ENCODE data around the gene UBALD2. TPM values are rescaled to one million over a fixed set of nuclear protein-coding genes. Genes with fewer than 3 reads are reported as not detected.
A peak's percentile ranks its signal among the peaks of the same experiment; 100 is the strongest.

UBALD2 gene
- total RNA-seq, 4 donors from 2014 or later, result 6.1 to 8.8 (median 8.4) TPM

DNA sequence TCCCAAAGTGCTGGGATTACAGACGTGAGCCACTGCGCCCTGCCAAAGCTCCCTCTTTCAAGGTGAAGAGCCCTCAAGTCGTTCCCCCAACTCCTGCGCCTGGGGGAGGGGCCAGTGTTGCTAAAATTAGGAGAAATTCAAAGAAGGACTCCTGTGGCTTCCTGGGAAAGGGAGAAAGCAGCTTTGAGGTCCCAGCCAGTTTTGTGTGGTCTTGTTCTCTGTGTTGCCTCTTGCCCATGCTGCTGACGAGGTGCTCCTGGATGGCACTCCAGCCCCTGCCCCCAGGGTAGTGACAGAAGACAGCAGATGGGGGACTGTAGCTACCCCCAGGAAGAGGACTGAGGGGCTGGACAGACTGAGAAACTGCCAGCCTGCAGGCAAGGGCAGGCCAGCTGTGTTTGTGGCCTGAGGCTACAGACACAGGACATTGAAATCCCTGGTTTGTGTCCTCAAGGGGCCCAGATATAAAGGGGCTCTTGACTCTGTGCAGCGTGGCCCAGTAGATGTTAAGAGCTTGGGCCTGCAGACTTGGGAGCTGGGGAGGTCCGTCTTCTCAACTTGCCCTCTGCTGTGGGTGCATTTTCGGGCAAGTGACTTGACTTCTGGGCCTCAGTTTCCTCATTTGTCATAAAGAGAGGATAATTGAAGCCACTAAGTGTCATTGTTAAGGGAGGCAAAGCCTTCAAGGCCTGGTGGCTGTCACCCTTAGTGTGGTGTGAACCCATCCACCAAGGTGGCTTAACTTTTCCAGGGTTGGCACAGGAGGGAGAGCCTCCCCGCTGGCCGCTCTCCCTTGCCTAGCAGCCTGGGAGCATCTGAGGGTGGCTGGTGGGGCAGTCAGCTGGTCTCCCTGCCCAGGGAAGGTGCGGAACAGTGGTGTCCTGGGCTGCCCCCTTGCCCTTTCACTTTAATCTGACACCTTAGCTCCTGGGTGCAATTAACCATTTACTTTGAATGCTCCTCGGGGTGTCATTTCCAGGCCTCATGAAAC, 4.1 kb downstream of the UBALD2 start:
- peaks cover 0 to 27% of the 10 kb centered on the region in 2 donors for H3K36me3 ChIP-seq
- H3K4me3 ChIP-seq, result no peak overlapping the region
- H3K9me3 ChIP-seq, result no peaks in the 10 kb centered on the region
- H3K27me3 ChIP-seq, result no peaks in the 10 kb centered on the region
- H3K27ac ChIP-seq, result peak overlapping the region in 3 of 4 donors; percentile 50 to 94 (median 59)
- 83% methylated on average over 3 of the region's 12 CpGs; no CpG with 5 or more reads in 1 of the 2 donors for WGBS, 2 donors (ENCODE audit: low coverage in 1 of 2)
- TF ChIP-seq POLR2A (IDR thresholded peaks at IDR 0.05) (no peak), EP300 (IDR thresholded peaks at IDR 0.05) (no peak), POLR2AphosphoS5 (IDR thresholded peaks at IDR 0.05) (no peak)
- TF ChIP-seq, protein P1, sequence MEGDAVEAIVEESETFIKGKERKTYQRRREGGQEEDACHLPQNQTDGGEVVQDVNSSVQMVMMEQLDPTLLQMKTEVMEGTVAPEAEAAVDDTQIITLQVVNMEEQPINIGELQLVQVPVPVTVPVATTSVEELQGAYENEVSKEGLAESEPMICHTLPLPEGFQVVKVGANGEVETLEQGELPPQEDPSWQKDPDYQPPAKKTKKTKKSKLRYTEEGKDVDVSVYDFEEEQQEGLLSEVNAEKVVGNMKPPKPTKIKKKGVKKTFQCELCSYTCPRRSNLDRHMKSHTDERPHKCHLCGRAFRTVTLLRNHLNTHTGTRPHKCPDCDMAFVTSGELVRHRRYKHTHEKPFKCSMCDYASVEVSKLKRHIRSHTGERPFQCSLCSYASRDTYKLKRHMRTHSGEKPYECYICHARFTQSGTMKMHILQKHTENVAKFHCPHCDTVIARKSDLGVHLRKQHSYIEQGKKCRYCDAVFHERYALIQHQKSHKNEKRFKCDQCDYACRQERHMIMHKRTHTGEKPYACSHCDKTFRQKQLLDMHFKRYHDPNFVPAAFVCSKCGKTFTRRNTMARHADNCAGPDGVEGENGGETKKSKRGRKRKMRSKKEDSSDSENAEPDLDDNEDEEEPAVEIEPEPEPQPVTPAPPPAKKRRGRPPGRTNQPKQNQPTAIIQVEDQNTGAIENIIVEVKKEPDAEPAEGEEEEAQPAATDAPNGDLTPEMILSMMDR (IDR thresholded peaks at IDR 0.05), result no peak
- ATAC-seq, result no peak
- H3K4me1 ChIP-seq, result peaks cover 0 to 88% (median 46%) of the 10 kb centered on the region in 3 donors

DNA sequence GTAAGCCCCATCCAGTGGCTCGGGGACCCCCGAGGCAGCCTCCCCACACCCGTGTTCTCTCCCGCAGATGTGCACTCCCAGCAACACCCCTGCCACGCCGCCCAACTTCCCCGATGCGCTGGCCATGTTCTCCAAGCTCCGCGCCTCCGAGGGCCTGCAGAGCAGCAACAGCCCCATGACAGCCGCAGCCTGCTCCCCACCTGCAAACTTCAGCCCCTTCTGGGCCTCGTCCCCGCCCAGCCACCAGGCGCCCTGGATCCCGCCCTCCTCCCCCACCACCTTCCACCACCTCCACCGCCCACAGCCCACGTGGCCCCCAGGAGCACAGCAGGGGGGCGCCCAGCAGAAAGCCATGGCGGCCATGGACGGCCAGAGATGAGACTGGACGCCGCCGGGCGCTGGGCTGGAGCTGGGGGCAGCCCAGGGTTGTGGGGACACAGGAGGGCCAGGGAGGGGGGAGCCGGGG, 5.0 kb downstream of the UBALD2 start:
- Histone ChIP-seq H3K4me1 (peaks cover 0 to 87% (median 47%) of the 10 kb centered on the region in 3 donors), H3K9me3 (no peaks in the 10 kb centered on the region), H3K4me3 (no peak overlapping the region), H3K36me3 (peaks cover 0 to 27% of the 10 kb centered on the region in 2 donors), H3K27ac (no peak overlapping the region), H3K27me3 (no peaks in the 10 kb centered on the region)
- TF ChIP-seq POLR2AphosphoS5 (IDR thresholded peaks at IDR 0.05), result no peak
- no peak for TF ChIP-seq EP300 (IDR thresholded peaks at IDR 0.05)
- no peak for TF ChIP-seq POLR2A (IDR thresholded peaks at IDR 0.05)
- TF ChIP-seq, protein P1 (IDR thresholded peaks at IDR 0.05), result no peak
- 93% methylated on average over 9 of the region's 26 CpGs; no CpG with 5 or more reads in 1 of the 2 donors for WGBS, 2 donors (ENCODE audit: low coverage in 1 of 2)
- no peak for ATAC-seq

DNA sequence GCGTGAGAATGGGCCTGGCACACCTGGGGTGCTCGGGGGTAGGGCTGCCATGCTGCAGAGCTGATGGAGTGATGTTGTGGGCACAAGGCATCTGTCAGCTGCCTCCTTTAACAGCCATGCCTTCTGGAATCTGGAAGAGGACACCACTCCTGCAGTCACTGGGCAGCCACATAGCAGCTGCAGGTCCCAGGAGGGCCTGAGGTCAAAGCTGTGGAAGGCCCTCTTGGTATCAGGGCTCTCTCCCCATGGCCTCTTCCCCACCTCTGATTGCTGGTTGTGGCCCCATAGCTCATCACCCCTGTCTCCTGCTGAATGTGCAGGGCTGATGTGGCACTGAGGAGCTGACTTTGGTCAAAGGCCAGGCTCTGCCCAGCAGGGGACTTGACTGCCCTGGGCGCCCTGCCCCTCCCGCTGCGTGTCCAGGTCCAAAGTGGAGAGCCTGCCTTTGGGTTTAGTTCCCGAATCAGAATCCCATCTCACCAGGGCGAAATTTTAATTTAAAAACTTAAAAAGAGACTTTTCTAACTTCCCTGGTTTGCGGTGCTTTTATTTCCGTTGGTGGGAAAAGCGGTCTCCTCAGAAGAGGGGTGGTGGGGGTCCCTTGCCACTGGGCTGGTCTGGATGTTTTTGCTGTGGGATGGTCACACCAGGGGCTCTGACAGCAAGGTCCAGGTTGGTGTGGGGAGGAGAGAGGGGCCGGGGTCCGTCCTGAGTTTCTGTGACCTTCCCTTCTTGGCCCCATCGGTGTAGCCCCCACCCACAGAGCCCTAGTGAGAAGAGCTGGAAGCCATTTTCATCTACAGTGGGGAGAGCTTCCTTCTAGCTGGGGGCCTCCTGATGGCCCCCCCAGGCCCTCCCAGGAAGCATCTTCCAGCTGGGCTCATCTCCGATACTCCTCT, 5.9 kb downstream of the UBALD2 start:
- H3K27me3 ChIP-seq, result no peaks in the 10 kb centered on the region
- peak overlapping the region in 2 of 4 donors; percentile 31 to 67 for H3K27ac ChIP-seq
- H3K4me1 ChIP-seq, result peaks cover 0 to 86% (median 47%) of the 10 kb centered on the region in 3 donors
- TF ChIP-seq EP300 (IDR thresholded peaks at IDR 0.05) (no peak), POLR2A (IDR thresholded peaks at IDR 0.05) (no peak), POLR2AphosphoS5 (IDR thresholded peaks at IDR 0.05) (no peak)
- TF ChIP-seq, protein P1 (IDR thresholded peaks at IDR 0.05), result no peak
- peak overlapping the region in 1 of 2 donors; percentile 40 for H3K4me3 ChIP-seq
- peaks cover 0 to 27% of the 10 kb centered on the region in 2 donors for H3K36me3 ChIP-seq
- ATAC-seq, result no peak
- no peaks in the 10 kb centered on the region for H3K9me3 ChIP-seq
- WGBS, 2 donors (ENCODE audit: low coverage in 1 of 2), result 91 to 93% methylated on average over 3 to 6 of the region's 14 CpGs

DNA sequence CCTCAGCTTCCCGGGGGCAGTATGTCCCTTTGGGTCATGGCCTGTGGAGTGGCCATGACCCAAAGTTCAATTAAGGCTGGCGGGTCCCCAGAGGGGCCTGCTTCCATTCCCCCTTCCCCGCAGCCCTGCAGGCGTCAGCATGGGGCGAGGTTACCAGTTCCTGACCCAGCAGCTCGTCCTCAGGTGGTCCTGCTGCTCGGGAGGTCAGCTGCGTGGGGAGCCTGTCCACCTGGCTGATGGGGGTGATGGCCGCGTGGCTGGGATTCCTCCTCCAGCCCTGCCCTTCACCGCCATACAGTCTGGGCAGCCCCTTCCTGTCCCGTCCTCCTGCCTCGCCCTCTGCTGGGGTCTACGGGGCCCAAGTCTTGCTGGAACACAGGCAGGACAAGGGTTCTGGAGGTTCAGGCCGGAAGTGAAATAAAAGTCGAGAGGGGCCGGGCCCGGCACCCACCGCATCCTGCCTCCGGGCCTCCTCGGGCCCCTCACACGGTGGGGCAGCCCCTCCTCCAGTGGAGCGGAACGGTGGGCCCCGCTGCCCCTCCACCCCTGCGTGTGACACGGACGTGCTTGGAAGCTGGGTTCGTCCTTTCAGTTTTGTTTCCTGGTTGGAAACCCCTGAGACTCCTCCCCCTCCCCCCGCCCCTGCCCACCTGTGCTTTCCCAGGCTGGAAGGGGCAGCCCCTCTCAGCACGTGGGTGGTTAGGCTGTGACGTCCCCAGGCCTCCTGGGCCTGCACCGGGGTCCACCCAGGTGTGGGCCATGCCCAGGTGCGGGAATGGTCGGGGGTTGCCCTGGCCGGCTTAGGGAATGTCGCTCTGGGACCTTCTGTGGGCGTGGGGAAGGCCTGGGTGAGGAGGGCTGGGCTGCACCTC, 6.8 kb downstream of the UBALD2 start:
- peak overlapping the region in 1 of 2 donors; percentile 40 for H3K4me3 ChIP-seq
- H3K36me3 ChIP-seq, result peaks cover 0 to 30% of the 10 kb centered on the region in 2 donors
- no peaks in the 10 kb centered on the region for H3K9me3 ChIP-seq
- peak overlapping the region in 3 of 4 donors; percentile 15 to 67 (median 31) for H3K27ac ChIP-seq
- no peak for TF ChIP-seq EP300 (IDR thresholded peaks at IDR 0.05)
- TF ChIP-seq, protein P1 (IDR thresholded peaks at IDR 0.05), result no peak
- TF ChIP-seq POLR2AphosphoS5 (IDR thresholded peaks at IDR 0.05), result peak; percentile 14
- WGBS, 2 donors (ENCODE audit: low coverage in 1 of 2), result 20% methylated on average over 3 of the region's 38 CpGs; no CpG with 5 or more reads in 1 of the 2 donors
- no peaks in the 10 kb centered on the region for H3K27me3 ChIP-seq
- H3K4me1 ChIP-seq, result peaks cover 0 to 77% (median 41%) of the 10 kb centered on the region in 3 donors
- peak; percentile 1 for ATAC-seq
